ENCODE measurements around the gene UNC5CL.

GRCh38 chr6:41056768-41057490 lies 17.9 kb upstream of the UNC5CL start:
- no peak for TF ChIP-seq POLR2AphosphoS5 (IDR thresholded peaks at IDR 0.05; ENCODE audit: low read depth)
- TF ChIP-seq, protein P1, sequence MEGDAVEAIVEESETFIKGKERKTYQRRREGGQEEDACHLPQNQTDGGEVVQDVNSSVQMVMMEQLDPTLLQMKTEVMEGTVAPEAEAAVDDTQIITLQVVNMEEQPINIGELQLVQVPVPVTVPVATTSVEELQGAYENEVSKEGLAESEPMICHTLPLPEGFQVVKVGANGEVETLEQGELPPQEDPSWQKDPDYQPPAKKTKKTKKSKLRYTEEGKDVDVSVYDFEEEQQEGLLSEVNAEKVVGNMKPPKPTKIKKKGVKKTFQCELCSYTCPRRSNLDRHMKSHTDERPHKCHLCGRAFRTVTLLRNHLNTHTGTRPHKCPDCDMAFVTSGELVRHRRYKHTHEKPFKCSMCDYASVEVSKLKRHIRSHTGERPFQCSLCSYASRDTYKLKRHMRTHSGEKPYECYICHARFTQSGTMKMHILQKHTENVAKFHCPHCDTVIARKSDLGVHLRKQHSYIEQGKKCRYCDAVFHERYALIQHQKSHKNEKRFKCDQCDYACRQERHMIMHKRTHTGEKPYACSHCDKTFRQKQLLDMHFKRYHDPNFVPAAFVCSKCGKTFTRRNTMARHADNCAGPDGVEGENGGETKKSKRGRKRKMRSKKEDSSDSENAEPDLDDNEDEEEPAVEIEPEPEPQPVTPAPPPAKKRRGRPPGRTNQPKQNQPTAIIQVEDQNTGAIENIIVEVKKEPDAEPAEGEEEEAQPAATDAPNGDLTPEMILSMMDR (IDR thresholded peaks at IDR 0.05; ENCODE audit: insufficient read depth, low read length) = no peak
- no peak for TF ChIP-seq REST (IDR thresholded peaks at IDR 0.05; ENCODE audit: insufficient replicate concordance, low read depth)
- no peak for TF ChIP-seq SPI1 (IDR thresholded peaks at IDR 0.05; ENCODE audit: borderline replicate concordance, low read depth)
